Neuronal stem cell (in vitro differentiated cells): ENCODE data around the gene RAB5B.

Experiments used
- DNase-seq: peaks from one replicate; pipeline ENCODE4 v3.0.0-alpha.2; 2013; ENCODE audit warnings: low spot score
- H2AFZ ChIP-seq: one replicate; pipeline ENCODE4 v1.6.1; 2013; ENCODE audit warnings: mild to moderate bottlenecking, low read length, inconsistent platforms
- H2AK5ac ChIP-seq: 2 replicates; pipeline ENCODE4 v1.6.1; 2013; ENCODE audit warnings: low read depth, mild to moderate bottlenecking, inconsistent platforms, low read length, moderate library complexity, mixed read lengths
- H2BK120ac ChIP-seq: 2 replicates; pipeline ENCODE4 v1.6.1; 2013; ENCODE audit warnings: low read depth, mild to moderate bottlenecking, inconsistent platforms, low read length, moderate library complexity, mixed read lengths
- H2BK12ac ChIP-seq: one replicate; pipeline ENCODE4 v1.6.1; 2013; ENCODE audit warnings: low read length, inconsistent platforms
- H2BK15ac ChIP-seq: 2 replicates; pipeline ENCODE4 v1.6.1; 2013; ENCODE audit warnings: mild to moderate bottlenecking, low read length, inconsistent platforms, mixed read lengths
- H2BK5ac ChIP-seq: one replicate; pipeline ENCODE4 v1.6.1; 2013; ENCODE audit warnings: inconsistent platforms, mild to moderate bottlenecking, low read length, moderate library complexity
- H3K14ac ChIP-seq: one replicate; pipeline ENCODE4 v1.6.1; 2013; ENCODE audit warnings: low read length, inconsistent platforms
- H3K18ac ChIP-seq: 2 replicates; pipeline ENCODE4 v1.6.1; 2013; ENCODE audit warnings: low read length, inconsistent platforms
- H3K23ac ChIP-seq: 2 replicates; pipeline ENCODE4 v1.6.1; 2013; ENCODE audit warnings: low read depth, mild to moderate bottlenecking, mixed read lengths, low read length, inconsistent platforms; ENCODE audit not compliant: poor library complexity
- H3K27ac ChIP-seq: replicated peaks from 3 replicates; pipeline ENCODE4 v1.5.1; 2013; ENCODE audit warnings: low read length, inconsistent platforms
- H3K27me3 ChIP-seq, 3 experiments: 2 replicates each; pipeline ENCODE4 v1.6.1; 2013; ENCODE audit warnings: low read length in 3 of 3, mild to moderate bottlenecking in 2 of 3, inconsistent platforms in 1 of 3, low read depth in 1 of 3, mixed read lengths in 1 of 3, moderate library complexity in 1 of 3; ENCODE audit not compliant: control insufficient read depth in 3 of 3, insufficient read depth in 3 of 3
- H3K36me3 ChIP-seq, 2 donors: replicated peaks in 1 of 2; 2 replicates each; pipeline ENCODE4 v1.6.1; 2013; ENCODE audit warnings: low read length in 2 of 2; ENCODE audit not compliant: control insufficient read depth in 2 of 2, insufficient read depth in 2 of 2
- H3K4ac ChIP-seq: 2 replicates; pipeline ENCODE4 v1.6.1; 2013; ENCODE audit warnings: inconsistent platforms, mild to moderate bottlenecking, low read length, moderate library complexity
- H3K4me1 ChIP-seq, 2 donors: 1 replicate in 1 of 2; 2 replicates in 1 of 2; pipeline ENCODE4 v1.6.1; 2013; ENCODE audit warnings: low read length in 2 of 2, low read depth in 1 of 2; ENCODE audit not compliant: control insufficient read depth in 2 of 2, insufficient read depth in 1 of 2
- H3K4me2 ChIP-seq: one replicate; pipeline ENCODE4 v1.6.1; 2013; ENCODE audit warnings: mild to moderate bottlenecking, low read length, inconsistent platforms; ENCODE audit not compliant: insufficient read depth, poor library complexity, severe bottlenecking
- H3K4me3 ChIP-seq, 2 donors: 2 replicates each; pipeline ENCODE4 v1.5.1; 2013; ENCODE audit warnings: low read length in 2 of 2, mild to moderate bottlenecking in 2 of 2, inconsistent platforms in 1 of 2, moderate library complexity in 1 of 2
- H3K79me1 ChIP-seq: one replicate; pipeline ENCODE4 v1.6.1; 2013; ENCODE audit warnings: low read depth, mild to moderate bottlenecking, inconsistent platforms, low read length, moderate library complexity
- H3K9ac ChIP-seq: one replicate; pipeline ENCODE4 v1.6.1; 2013; ENCODE audit warnings: mild to moderate bottlenecking, low read depth, low read length, inconsistent platforms; ENCODE audit not compliant: poor library complexity
- H3K9me3 ChIP-seq, 2 donors: replicated peaks in 1 of 2; 2 replicates each; pipeline versions ENCODE3 to v1.6.1; 2013; ENCODE audit warnings: low read length in 2 of 2, mild to moderate bottlenecking in 2 of 2, inconsistent platforms in 1 of 2, low read depth in 1 of 2, mixed read lengths in 1 of 2, moderate library complexity in 1 of 2; ENCODE audit not compliant: control insufficient read depth in 2 of 2, insufficient read depth in 1 of 2
- H4K8ac ChIP-seq: one replicate; pipeline ENCODE4 v1.6.1; 2013; ENCODE audit warnings: low read depth, mild to moderate bottlenecking, inconsistent platforms, low read length, moderate library complexity
- H4K91ac ChIP-seq: one replicate; pipeline ENCODE4 v1.6.1; 2013; ENCODE audit warnings: low read length, low read depth, mild to moderate bottlenecking, inconsistent platforms; ENCODE audit not compliant: poor library complexity
- WGBS, 2 donors: extraction: QIAGEN DNeasy Blood & Tissue Kit; methylation state at CpG; one replicate each; pipeline ENCODE4 v1.1.7; 2013; ENCODE audit warnings: missing lambda C conversion rate in 2 of 2, mixed read lengths in 1 of 2; ENCODE audit not compliant: insufficient read length in 2 of 2, insufficient replicate concordance in 1 of 2; ENCODE audit errors: extremely low coverage in 2 of 2; 5-methylcytosine and 5-hydroxymethylcytosine counted together

RAB5B gene

DNA sequence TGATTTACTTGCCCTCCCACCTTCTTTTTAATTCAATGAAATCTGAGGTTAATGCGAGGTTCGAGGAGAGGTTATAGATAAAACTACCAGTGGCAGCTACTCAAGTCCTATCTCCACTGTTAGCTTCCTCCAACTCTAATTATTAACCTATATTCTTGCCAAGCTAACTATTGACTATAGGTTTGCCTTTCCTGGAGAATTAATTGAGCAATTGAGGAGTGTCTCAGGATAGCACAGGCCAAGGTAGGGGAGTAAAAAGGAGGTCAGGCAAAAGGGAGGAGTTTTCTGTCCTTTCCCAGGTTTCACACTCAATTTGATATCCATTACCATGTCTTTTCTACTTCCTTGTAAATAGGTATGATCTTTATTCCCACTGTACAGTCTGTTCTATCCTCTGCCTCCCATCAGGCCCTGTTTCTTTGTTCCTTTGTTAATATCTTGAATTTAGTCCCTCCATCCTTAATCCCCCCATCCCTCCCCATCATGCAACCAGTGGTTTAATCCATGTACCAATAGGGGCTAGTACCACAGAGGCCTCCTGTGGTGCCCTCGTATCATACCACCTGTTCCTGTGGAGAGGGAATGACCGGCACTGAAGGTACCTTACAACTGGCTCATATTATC is 19.5 kb downstream of the RAB5B start:
- WGBS, 2 donors, result no CpG with 5 or more reads among the region's 4 CpGs
- Histone ChIP-seq H3K36me3 (peaks cover 37 to 70% of the 10 kb centered on the region in 2 donors), H3K27ac (no peak overlapping the region), H3K4ac (no peak overlapping the region), H2AFZ (no peak overlapping the region), H2BK12ac (no peak overlapping the region), H2BK5ac (no peak overlapping the region), H3K27me3 (no peaks in the 10 kb centered on the region), H4K91ac (no peak overlapping the region), H2AK5ac (no peak overlapping the region), H3K4me3 (no peak overlapping the region), H2BK15ac (no peak overlapping the region), H3K9ac (no peak overlapping the region), H3K4me2 (no peak overlapping the region), H3K23ac (no peak overlapping the region), H3K4me1 (peaks cover 0 to 4% of the 10 kb centered on the region in 2 donors), H2BK120ac (no peak overlapping the region), H3K18ac (no peak overlapping the region), H4K8ac (no peak overlapping the region), H3K9me3 (no peaks in the 10 kb centered on the region), H3K79me1 (no peaks in the 10 kb centered on the region), H3K14ac (no peak overlapping the region)
- no peak for DNase-seq

- Histone ChIP-seq H3K9me3 (no peaks in the 10 kb centered on the region), H3K23ac (no peak overlapping the region), H3K36me3 (peaks cover 32 to 53% of the 10 kb centered on the region in 2 donors), H3K27ac (no peak overlapping the region), H2BK12ac (no peak overlapping the region), H3K4ac (no peak overlapping the region), H4K91ac (no peak overlapping the region), H3K9ac (no peak overlapping the region), H3K79me1 (no peaks in the 10 kb centered on the region), H2AFZ (no peak overlapping the region), H3K4me2 (no peak overlapping the region), H3K18ac (no peak overlapping the region), H3K4me3 (no peak overlapping the region), H2AK5ac (no peak overlapping the region), H2BK120ac (no peak overlapping the region), H3K4me1 (peaks cover 0 to 4% of the 10 kb centered on the region in 2 donors), H2BK15ac (no peak overlapping the region), H3K27me3 (no peaks in the 10 kb centered on the region), H4K8ac (no peak overlapping the region), H3K14ac (no peak overlapping the region), H2BK5ac (no peak overlapping the region)
- no CpG with 5 or more reads among the region's 8 CpGs for WGBS, 2 donors
- no peak for DNase-seq
Observed at GRCh38 chr12:55995366-55995765, 21.5 kb downstream of the RAB5B start.

- Histone ChIP-seq H3K14ac (no peak overlapping the region), H3K23ac (no peak overlapping the region), H2AK5ac (no peak overlapping the region), H3K4me3 (peak overlapping the region in 1 of 2 donors; percentile 78), H3K36me3 (peaks cover 24 to 44% of the 10 kb centered on the region in 2 donors), H3K9me3 (no peaks in the 10 kb centered on the region), H4K91ac (no peak overlapping the region), H3K79me1 (no peaks in the 10 kb centered on the region), H3K18ac (no peak overlapping the region), H3K27me3 (no peaks in the 10 kb centered on the region), H3K9ac (no peak overlapping the region), H3K4ac (no peak overlapping the region), H4K8ac (no peak overlapping the region), H2BK15ac (no peak overlapping the region), H3K27ac (peak overlapping the region; percentile 64), H2BK120ac (no peak overlapping the region), H3K4me1 (peaks cover 0 to 4% of the 10 kb centered on the region in 2 donors), H2BK12ac (no peak overlapping the region), H3K4me2 (no peak overlapping the region), H2AFZ (no peak overlapping the region), H2BK5ac (no peak overlapping the region)
- peak; percentile 54 for DNase-seq
- WGBS, 2 donors, result no CpG with 5 or more reads among the region's 14 CpGs
Observed at GRCh38 chr12:55996201-55996714, 22.4 kb downstream of the RAB5B start.

- peak; percentile 94 for DNase-seq
- Histone ChIP-seq H3K79me1 (no peaks in the 10 kb centered on the region), H3K36me3 (peaks cover 21 to 42% of the 10 kb centered on the region in 2 donors), H3K9ac (peak within 1 kb of the TSS; percentile 94), H3K4me2 (peak within 1 kb of the TSS; percentile 91), H3K27ac (peak within 1 kb of the TSS; percentile 64), H3K9me3 (no peaks in the 10 kb centered on the region), H3K27me3 (no peaks in the 10 kb centered on the region), H2AK5ac (peak within 1 kb of the TSS; percentile 20), H2BK15ac (no peak within 1 kb of the TSS), H2AFZ (peak within 1 kb of the TSS; percentile 82), H3K14ac (peak within 1 kb of the TSS; percentile 91), H4K91ac (no peak within 1 kb of the TSS), H3K23ac (peak within 1 kb of the TSS; percentile 62), H4K8ac (no peak within 1 kb of the TSS), H3K4ac (no peak within 1 kb of the TSS), H3K4me1 (peaks cover 0 to 4% of the 10 kb centered on the region in 2 donors), H2BK5ac (peak within 1 kb of the TSS; percentile 83), H3K4me3 (peak within 1 kb of the TSS; percentile 78 to 89), H2BK120ac (no peak within 1 kb of the TSS), H3K18ac (peak within 1 kb of the TSS; percentile 68), H2BK12ac (no peak within 1 kb of the TSS)
- WGBS, 2 donors, result no CpG with 5 or more reads among the region's 27 CpGs
Observed at GRCh38 chr12:55996715-55997534, 23.0 kb downstream of the RAB5B start, which contains the start of gene SUOX. TSS of gene SUOX (plus strand) at chr12:55997276. CDS start at chr12:56002222, 4,946 bp downstream.
